HG03060 (cell line): ENCODE results near the gene EP400.
"Not testable (repeated sequence)": the region's sequence is repeated elsewhere in the genome, so short reads cannot be mapped to it uniquely, and the experiment has no call there.

ENCODE experiments used
- ATAC-seq: cut with Tn5 transposase; IDR thresholded peaks from one replicate; pipeline ENCODE4 v1.9.1; 2021; ENCODE audit warnings: low read depth, moderate number of reproducible peaks; ENCODE audit not compliant: unreplicated experiment

Gene EP400

GRCh38 chr12:131983554-131983953 is 33.8 kb downstream of the EP400 start:
- ATAC-seq, result no peak

- ATAC-seq, result no peak
These were observed 34.6 kb downstream of the EP400 start for GRCh38 chr12:131984334-131984733.

- ATAC-seq, result not testable (repeated sequence)
These were observed 35.8 kb downstream of the EP400 start for GRCh38 chr12:131985510-131985875.

GRCh38 chr12:131986361-131986760 is 36.6 kb downstream of the EP400 start:
- ATAC-seq, result no peak

GRCh38 chr12:131986910-131987309 is 37.2 kb downstream of the EP400 start:
- ATAC-seq, result no peak

GRCh38 chr12:131987552-131987951 is 37.8 kb downstream of the EP400 start:
- ATAC-seq, result no peak

GRCh38 chr12:131988054-131988796 is 38.5 kb downstream of the EP400 start:
- no peak for ATAC-seq

- ATAC-seq, result no peak
These were observed 39.3 kb downstream of the EP400 start for GRCh38 chr12:131989021-131989420.

- no peak for ATAC-seq
These were observed 40.6 kb downstream of the EP400 start for GRCh38 chr12:131990066-131990979.

- ATAC-seq, result no peak
These were observed 41.2 kb downstream of the EP400 start for GRCh38 chr12:131990980-131991305.

GRCh38 chr12:131991816-131992430 is 42.2 kb downstream of the EP400 start:
- ATAC-seq, result no peak

GRCh38 chr12:131994589-131994988 is 44.8 kb downstream of the EP400 start:
- peak; percentile 60 for ATAC-seq

GRCh38 chr12:132000286-132000872 is 50.6 kb downstream of the EP400 start:
- ATAC-seq, result no peak

- no peak for ATAC-seq
These were observed 54.1 kb downstream of the EP400 start for GRCh38 chr12:132003846-132004245.

- ATAC-seq, result no peak
These were observed 55.2 kb downstream of the EP400 start for GRCh38 chr12:132004946-132005345.

- no peak for ATAC-seq
These were observed 56.4 kb downstream of the EP400 start for GRCh38 chr12:132006056-132006680.

GRCh38 chr12:132007041-132007440 is 57.3 kb downstream of the EP400 start:
- ATAC-seq, result no peak

- no peak for ATAC-seq
These were observed 59.7 kb downstream of the EP400 start for GRCh38 chr12:132009336-132009859.

- ATAC-seq, result no peak
These were observed 63.3 kb downstream of the EP400 start for GRCh38 chr12:132012919-132013568.
